Stimulated activated naive CD8-positive, alpha-beta T cell treated with anti-CD3 and anti-CD28 coated beads, Interleukin-15, amount 100 ng/mL, for 72 hours (primary cell): ENCODE results near the gene BRD9.
"Not testable (repeated sequence)": the region's sequence is repeated elsewhere in the genome, so short reads cannot be mapped to it uniquely, and the experiment has no call there.

Experiments
- ATAC-seq: fragments of 150-1000 bp; cut with Tn5 transposase; 2 replicates; pipeline ENCODE4 v1.10.0; 2021; ENCODE audit warnings: mild to moderate bottlenecking, moderate library complexity
- DNase-seq, 2 donors: peaks; one replicate each; pipeline ENCODE4 v3.0.0; 2021 to 2022
- H3K27ac Mint-ChIP-seq, 2 donors: one replicate each; pipeline ENCODE4 v1.8.0; 2022; ENCODE audit warnings: mild to moderate bottlenecking in 2 of 2, mixed read lengths in 2 of 2, moderate library complexity in 2 of 2
- H3K27me3 Mint-ChIP-seq: one replicate; pipeline ENCODE4 v1.8.0; 2022; ENCODE audit warnings: mixed read lengths
- H3K4me1 Mint-ChIP-seq: one replicate; pipeline ENCODE4 v1.8.0; 2022; ENCODE audit warnings: mild to moderate bottlenecking, mixed read lengths
- H3K4me3 Mint-ChIP-seq, 2 donors: one replicate each; pipeline ENCODE4 v1.8.0; 2022; ENCODE audit warnings: mild to moderate bottlenecking in 2 of 2, mixed read lengths in 2 of 2, moderate library complexity in 1 of 2
- H3K9me3 Mint-ChIP-seq, 2 donors: one replicate each; pipeline ENCODE4 v1.8.0; 2022; ENCODE audit warnings: mixed read lengths in 2 of 2

BRD9 gene

DNA sequence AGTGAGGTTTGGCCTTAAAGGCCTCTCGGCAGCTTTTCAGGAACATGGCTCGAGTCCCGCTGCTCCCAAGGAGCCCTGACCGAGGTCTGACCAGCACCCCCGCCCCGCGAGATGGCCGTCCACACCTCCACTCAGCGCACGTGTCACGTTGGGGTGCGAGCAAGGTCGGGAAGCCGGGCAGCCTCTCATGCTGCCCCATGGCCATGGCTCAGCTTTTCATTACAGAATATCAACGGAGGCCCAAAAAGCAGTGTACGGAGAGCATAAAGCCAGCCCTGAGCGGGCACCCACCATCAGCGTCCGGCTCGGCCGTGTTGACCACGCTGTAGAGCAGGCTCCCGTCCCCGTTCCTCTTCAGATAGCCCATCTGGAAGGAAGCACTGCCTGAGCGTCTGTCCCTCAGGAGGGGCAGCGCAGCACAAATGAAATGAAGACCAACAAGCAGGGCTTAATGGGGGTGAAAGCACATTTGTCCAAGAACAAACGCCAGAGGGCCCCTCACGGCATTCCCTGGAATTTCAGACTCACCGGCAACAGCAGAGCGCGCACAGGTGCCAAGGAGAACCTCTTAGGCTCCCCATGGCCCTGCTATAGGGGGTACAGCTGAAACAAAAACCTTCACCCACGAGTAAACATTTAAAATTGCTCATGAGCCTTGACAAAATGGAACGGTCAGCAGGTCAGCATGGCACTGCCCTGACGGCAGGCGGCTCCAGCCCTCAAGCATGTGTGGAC lies 11.6 kb downstream of the BRD9 start:
- DNase-seq, result no peak
- ATAC-seq, result no peak
- Mint-ChIP-seq H3K9me3 (peaks cover 10 to 17% of the 10 kb centered on the region in 2 donors), H3K27me3 (no peaks in the 10 kb centered on the region), H3K4me1 (peaks cover 20% of the 10 kb centered on the region), H3K4me3 (no peak overlapping the region), H3K27ac (peak overlapping the region in 1 of 2 donors; percentile 91)

DNA sequence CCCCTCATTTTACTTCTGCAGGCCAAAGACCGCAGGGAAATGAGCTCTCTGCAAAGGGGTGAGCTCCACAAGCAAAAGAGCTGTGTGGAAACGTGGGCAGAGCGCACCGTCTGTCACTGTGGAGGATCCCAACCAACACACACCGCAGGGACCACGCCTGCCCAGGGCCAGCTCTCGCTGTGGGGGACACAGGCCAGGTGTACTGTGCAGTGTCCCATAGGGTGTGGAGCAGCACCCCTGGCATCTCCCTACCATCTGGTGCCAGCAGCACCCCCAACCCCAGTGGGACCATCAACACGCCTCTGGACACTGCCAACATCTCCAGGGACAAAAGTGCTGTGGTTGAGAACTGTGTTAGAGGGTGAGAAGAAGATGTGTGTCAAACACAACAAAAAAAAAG lies 13.9 kb downstream of the BRD9 start:
- DNase-seq, ATAC-seq, H3K4me3 Mint-ChIP-seq, H3K27me3 Mint-ChIP-seq, H3K27ac Mint-ChIP-seq: not testable (repeated sequence)
- H3K4me1 Mint-ChIP-seq, result peaks cover 20% of the 10 kb centered on the region
- peaks cover 10 to 17% of the 10 kb centered on the region in 2 donors for H3K9me3 Mint-ChIP-seq

DNA sequence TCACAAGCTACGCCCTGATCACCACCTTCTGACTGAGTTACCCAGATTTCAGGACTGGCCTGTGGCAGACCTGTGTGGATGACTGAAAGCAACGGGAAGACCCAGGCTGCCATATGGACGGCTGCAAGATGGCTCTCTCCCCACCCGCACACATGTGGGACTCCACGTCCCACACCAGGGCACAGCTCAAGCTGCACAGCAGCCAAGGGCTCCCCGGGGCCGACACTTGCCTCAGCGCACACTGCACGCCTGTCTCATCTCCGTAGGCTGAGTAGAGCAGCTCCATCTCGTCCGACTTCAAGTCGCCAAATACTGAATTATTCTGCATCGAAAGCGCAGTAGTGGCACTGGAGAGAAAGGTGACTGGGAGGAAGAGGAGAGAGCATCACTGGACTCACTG lies 14.5 kb downstream of the BRD9 start:
- Mint-ChIP-seq H3K9me3 (peaks cover 10 to 12% of the 10 kb centered on the region in 2 donors), H3K4me3 (no peak overlapping the region), H3K4me1 (peaks cover 19% of the 10 kb centered on the region), H3K27me3 (no peaks in the 10 kb centered on the region), H3K27ac (no peak overlapping the region)
- ATAC-seq, result no peak
- DNase-seq, result no peak

DNA sequence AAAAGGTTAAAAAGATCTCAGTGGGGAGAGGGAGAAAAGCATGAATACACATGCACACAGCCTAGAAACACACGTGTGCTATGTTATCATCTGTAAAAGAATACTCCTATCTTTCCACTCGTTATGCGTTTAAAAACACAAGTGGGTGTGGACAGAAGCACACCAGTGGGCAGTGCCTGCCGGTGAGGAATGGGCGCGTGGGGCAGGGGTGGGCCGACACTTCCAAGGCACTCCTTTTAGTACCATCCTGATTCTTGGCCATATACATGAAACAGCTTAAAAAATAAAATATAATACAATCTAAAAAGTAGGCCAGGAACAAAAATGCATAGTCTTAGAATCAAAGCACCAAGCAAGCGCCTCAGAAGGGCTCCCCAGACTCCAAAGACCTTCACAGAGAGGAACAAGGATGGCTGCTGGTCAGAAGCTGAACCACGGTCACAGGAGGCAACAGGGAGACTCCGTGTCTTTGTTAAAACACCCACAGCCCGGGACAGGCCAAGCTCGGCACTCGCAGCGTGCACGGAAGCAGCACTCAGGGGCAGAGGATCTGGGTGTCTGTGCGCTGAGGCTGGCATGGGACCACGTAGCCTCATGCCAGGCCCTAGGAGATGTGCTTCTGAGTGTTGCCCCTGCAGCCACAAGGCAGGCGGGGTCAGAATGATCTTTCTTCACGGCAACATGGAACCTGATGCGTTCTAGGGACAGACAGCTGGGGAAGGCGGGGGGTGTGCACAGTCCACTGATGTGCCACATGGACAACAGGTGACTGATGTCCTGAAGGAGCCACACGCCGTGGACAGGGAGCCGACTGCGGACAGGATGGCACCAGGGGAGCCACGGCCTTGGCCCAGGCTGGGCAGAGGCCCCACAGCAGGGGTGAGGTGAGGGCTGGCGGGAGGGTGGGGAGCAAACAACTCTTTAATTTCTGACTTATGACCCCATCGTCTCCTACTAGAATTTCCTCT lies 15.9 kb downstream of the BRD9 start:
- Mint-ChIP-seq H3K27me3 (no peaks in the 10 kb centered on the region), H3K27ac (no peak overlapping the region), H3K9me3 (no peaks in the 10 kb centered on the region), H3K4me3 (no peak overlapping the region), H3K4me1 (peaks cover 5% of the 10 kb centered on the region)
- ATAC-seq (no peak), DNase-seq (no peak)

DNA sequence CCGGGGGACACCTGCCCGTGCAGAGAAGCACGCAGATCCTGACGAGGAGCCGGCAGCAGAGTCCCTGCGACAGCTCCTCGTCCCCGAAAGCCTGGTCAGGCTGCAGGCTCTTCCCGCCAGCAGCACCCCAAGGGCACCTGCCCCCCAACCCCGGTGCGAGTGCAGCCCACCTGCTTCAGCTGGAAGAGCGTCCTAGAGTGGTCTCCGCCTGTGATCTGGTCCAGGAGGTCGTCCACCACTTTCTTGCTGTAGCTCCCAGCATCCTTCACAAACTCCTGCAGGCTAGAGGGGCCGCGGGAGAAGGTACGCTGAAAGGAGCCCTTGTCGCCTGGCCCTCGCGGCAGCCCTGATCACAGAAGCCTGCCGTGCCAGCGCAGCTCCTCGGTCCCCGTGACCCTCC lies 16.7 kb downstream of the BRD9 start:
- no peaks in the 10 kb centered on the region for H3K9me3 Mint-ChIP-seq
- no peak for DNase-seq
- no peak overlapping the region for H3K4me3 Mint-ChIP-seq
- no peak overlapping the region for H3K27ac Mint-ChIP-seq
- no peaks in the 10 kb centered on the region for H3K27me3 Mint-ChIP-seq
- H3K4me1 Mint-ChIP-seq, result no peaks in the 10 kb centered on the region
- ATAC-seq, result no peak

DNA sequence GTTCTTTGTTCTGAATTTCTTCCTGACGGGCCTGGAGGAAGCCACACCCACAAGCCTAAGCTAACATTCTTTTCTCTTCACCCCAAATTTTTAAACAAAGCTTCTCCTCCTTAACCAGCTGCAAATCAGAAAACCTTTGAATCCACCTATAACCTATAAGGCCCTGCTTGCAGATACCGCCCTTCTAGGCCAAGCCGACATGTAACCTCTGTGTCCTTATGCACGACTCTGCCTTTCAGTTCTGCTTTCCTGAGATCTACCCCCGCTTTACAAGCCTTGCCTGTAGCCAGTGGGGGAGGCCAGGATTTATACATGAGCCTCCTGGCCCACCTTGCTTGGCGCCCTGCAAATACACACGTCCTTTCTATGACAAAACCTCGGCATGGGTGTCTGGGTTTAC lies 19.3 kb downstream of the BRD9 start:
- ATAC-seq (no peak), DNase-seq (no peak)
- no peaks in the 10 kb centered on the region for H3K9me3 Mint-ChIP-seq
- H3K27ac Mint-ChIP-seq, result no peak overlapping the region
- no peak overlapping the region for H3K4me3 Mint-ChIP-seq
- H3K4me1 Mint-ChIP-seq, result no peaks in the 10 kb centered on the region
- H3K27me3 Mint-ChIP-seq, result no peaks in the 10 kb centered on the region

DNA sequence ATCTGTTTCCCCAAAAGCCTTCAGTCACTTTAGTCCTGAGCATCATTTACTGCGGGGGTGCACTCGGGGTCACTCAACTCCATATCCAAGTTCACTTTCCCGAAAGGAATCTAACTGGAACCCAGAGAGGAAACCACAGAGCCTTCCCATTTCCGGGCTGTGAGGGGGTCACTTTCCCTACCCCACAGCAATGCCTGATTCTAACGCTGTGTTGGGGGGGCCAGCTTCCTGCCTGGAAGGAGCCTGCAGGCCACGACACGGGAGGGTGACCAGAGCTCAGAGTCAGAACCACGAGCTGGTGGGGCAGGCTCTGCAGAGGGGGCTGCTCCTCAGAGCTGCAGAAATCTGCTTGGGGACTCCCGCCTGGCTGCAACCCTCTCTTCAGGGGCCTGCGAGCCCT lies 20.3 kb downstream of the BRD9 start:
- ATAC-seq, result no peak
- no peak overlapping the region for H3K4me3 Mint-ChIP-seq
- H3K4me1 Mint-ChIP-seq, result no peaks in the 10 kb centered on the region
- no peak overlapping the region for H3K27ac Mint-ChIP-seq
- no peaks in the 10 kb centered on the region for H3K9me3 Mint-ChIP-seq
- no peaks in the 10 kb centered on the region for H3K27me3 Mint-ChIP-seq
- no peak for DNase-seq

DNA sequence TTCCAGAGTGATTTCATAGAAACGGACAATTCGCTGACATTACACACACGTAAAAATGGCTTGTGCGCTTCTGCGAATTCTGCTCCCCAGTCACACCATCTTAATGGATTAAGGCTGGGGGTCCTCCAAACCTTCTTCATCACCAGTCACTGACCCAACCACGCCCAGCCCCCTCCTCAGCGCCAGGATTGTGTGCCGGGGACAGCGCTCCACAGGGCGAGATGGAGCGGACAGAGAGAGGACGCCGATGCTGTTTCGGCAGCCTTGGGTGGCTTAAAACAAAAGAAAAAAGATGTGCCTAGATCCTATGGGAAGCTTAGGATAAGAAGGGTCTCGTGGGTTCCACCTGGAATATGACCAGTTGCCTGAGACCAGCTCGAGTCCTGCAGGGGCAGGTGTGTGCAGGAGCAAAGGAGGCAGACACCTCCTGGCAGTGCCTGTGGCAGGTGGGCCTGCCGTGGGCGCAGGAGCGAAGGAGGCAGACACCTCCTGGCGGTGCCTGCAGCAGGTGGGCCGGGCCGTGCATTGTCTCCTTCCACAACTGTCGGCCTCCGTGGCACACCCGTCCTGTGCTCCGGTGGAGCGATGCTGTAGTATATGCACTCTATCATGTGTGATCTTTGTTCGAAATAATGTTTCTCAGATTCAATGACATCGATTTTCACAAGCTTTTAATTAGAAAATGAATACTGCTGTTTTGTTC lies 20.9 kb downstream of the BRD9 start:
- no peaks in the 10 kb centered on the region for H3K4me1 Mint-ChIP-seq
- no peaks in the 10 kb centered on the region for H3K27me3 Mint-ChIP-seq
- H3K27ac Mint-ChIP-seq, result no peak overlapping the region
- no peak for ATAC-seq
- H3K4me3 Mint-ChIP-seq, result no peak overlapping the region
- DNase-seq, result no peak
- H3K9me3 Mint-ChIP-seq, result no peaks in the 10 kb centered on the region

DNA sequence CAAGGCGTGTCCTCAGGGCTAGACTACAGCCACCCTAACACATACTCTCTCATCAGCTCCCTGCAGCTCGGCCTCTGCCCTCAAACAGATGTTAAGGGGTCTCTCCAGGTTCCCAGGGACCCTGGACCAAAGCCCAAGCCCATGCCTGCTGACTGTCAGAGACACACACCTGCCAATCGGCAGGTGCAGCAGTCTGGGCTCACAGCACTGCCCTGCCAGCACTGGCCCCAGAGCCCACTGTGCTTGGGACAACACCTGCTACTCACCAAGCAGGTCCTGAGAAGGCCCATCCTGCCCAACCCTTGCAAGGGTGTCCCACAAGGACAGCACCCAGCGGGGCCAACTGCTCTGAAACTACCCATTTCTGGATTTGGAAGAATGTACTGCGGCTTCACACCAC lies 21.6 kb downstream of the BRD9 start:
- peak overlapping the region in 1 of 2 donors; percentile 82 for H3K27ac Mint-ChIP-seq
- no peaks in the 10 kb centered on the region for H3K4me1 Mint-ChIP-seq
- no peaks in the 10 kb centered on the region for H3K9me3 Mint-ChIP-seq
- no peak overlapping the region for H3K4me3 Mint-ChIP-seq
- no peaks in the 10 kb centered on the region for H3K27me3 Mint-ChIP-seq
- ATAC-seq, result no peak
- DNase-seq, result no peak

DNA sequence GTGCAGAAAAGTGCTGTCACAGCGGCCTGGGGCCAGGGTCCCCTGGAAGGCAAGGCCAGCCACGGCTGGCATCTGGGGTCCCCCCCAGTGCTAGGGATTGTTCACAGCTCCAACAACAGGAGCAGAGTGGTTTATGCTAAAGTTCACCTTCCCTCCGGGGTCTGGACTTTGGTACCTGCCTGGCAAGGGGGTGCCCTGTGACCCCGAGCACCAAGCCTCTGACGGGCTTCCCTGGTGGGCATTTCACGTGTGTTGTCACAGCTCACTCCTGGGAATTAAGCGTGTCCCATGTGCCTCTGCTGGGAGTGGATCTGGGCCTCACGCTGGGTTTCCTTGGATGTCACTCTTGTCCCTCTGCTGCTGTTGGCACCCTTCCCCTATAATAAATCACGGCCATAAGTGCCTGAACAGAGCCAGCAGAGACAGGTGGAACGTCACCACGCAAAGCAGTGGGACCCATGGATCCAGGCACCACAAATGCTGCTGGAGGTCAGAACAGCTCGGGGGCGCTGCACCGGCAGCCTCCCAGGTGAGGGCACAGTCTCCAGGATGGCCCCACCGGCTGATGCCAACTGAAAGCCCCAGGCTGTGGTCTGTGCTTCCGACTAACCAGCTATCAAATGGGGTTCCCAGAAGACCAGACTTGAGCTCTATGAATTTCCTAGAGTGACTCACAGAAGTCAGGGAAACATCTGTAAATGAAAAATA lies 24.0 kb downstream of the BRD9 start:
- H3K4me1 Mint-ChIP-seq, result no peaks in the 10 kb centered on the region
- H3K27ac Mint-ChIP-seq, result no peak overlapping the region
- no peaks in the 10 kb centered on the region for H3K9me3 Mint-ChIP-seq
- no peaks in the 10 kb centered on the region for H3K27me3 Mint-ChIP-seq
- no peak overlapping the region for H3K4me3 Mint-ChIP-seq
- DNase-seq (no peak), ATAC-seq (no peak)

DNA sequence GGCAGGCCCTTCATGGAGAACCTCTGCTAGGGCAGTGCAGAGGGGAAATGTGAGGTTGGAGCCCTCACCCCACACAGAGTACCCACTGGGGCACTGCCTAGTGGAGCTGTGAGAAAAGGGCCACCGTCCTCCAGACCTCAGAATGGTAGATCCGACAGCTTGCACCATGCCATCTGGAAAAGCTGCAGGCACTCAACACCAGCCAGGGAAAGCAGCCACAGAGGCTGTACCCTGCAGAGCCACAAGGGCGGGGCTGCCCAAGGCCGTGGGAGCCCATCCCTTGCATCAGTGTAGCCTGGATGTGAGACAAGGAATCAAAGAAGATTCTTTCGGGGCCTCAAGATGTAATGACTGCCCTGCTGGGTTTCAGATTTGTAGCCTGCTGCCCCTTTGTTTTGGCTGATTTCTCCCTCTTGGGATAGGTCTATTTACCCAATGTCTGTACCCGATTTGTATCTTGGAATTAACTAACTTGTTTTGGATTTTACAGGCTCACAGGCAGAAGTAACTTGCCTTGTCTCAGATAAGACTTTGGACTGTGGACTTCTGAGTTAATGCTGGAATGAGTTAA lies 25.2 kb downstream of the BRD9 start:
- peak; percentile 16 for ATAC-seq

DNA sequence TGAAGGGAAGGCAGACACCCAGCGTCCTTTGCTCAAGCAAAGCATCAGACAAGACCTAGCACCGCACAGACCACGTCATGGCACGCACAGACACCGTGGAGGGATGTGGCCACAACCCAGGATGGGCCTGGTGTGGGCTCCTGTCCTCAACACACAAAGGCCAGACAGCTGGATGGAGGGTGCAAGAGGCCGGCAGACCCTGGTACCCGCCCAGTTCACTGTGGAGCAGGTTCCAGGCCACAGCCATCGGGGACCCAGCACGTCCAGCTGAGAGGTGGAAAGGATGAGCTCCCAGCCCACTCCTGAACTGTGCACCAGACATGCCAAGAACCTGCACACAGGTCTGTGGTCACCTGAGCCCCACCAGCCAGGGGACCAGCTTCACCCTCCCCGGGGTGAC lies 26.8 kb downstream of the BRD9 start:
- Mint-ChIP-seq H3K4me3 (no peak overlapping the region), H3K27me3 (no peaks in the 10 kb centered on the region), H3K9me3 (no peaks in the 10 kb centered on the region), H3K27ac (no peak overlapping the region), H3K4me1 (no peaks in the 10 kb centered on the region)
- no peak for ATAC-seq
- no peak for DNase-seq

More for the DNA sequence above, 25.2 kb downstream of the BRD9 start:
- H3K27me3 Mint-ChIP-seq, result no peaks in the 10 kb centered on the region
- DNase-seq, result no peak
- H3K4me3 Mint-ChIP-seq, result no peak overlapping the region
- peak overlapping the region; percentile 19 to 55 for H3K27ac Mint-ChIP-seq
- H3K4me1 Mint-ChIP-seq, result no peaks in the 10 kb centered on the region
- H3K9me3 Mint-ChIP-seq, result no peaks in the 10 kb centered on the region

DNA sequence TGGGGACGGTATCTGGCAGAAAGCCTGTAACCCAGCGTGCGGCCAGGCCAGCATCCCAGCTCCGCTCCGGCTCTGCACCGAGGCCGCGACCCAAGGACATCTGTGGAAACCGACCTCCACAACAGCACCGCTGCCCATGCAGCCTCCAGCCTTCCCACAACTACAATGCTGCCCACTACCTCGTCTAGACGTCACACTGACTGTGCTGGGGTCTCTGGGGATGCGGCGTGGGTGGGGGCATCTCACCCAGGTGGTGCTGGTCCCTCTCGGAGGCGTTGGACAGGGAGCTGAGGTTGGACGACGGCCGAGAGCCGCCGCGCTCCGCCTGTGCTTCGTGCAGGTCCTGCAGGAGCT lies 27.5 kb downstream of the BRD9 start:
- DNase-seq (no peak), ATAC-seq (no peak)
- Mint-ChIP-seq H3K9me3 (no peaks in the 10 kb centered on the region), H3K27me3 (no peaks in the 10 kb centered on the region), H3K27ac (peak overlapping the region in 1 of 2 donors; percentile 76), H3K4me1 (no peaks in the 10 kb centered on the region), H3K4me3 (no peak overlapping the region)

DNA sequence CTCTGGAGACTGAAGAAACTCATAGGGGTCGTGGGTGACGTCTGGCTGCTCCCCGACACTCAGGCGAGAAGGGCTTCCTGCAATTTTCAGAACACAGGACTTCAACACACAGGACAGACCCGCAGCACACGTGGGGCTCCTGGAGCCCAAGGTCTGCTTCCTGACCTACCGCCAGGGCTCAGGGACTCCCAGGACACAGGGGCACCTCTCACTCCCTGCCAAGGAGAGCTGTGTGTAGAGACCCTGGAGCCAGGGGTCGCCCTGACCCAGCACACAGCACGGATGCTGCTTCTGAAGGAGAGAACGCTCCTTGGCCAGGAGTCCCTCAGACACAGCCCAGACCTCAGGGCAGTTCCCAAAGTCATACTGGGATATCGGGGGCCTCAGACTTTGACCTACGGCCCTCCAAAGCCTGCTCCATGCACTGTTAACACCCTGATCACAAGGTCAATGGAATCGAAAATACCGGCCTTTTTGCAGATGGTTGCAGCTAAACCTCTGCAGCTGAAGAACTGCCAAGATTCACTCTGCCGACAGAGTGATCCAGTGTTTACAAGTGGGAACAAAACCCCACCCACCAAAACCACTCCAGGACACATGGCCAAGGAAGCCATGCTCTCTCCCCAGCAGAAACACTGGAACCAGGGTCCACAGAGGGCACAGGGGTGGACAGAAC lies 28.0 kb downstream of the BRD9 start:
- DNase-seq, result no peak
- Mint-ChIP-seq H3K27me3 (no peaks in the 10 kb centered on the region), H3K4me3 (no peak overlapping the region), H3K9me3 (no peaks in the 10 kb centered on the region), H3K27ac (no peak overlapping the region), H3K4me1 (no peaks in the 10 kb centered on the region)
- ATAC-seq, result no peak
